BJ (cell line): Measurements from ENCODE around the gene ELL. TPM values are rescaled to one million over a fixed set of nuclear protein-coding genes. Genes with fewer than 3 reads are reported as not detected.

Experiments used
- CTCF ChIA-PET: fragments of 350-600 bp; formaldehyde crosslinking; extraction: SDS; loops from one replicate; lab custom pipeline; 2021; ENCODE audit warnings: antibody characterized with exemption, inconsistent platforms; lab: Yijun Ruan, JAX
- POLR2A ChIA-PET: fragments of 300-600 bp; sonication (Branson Sonifier 250); formaldehyde crosslinking; extraction: SDS; loops from one replicate; lab custom pipeline; 2021; ENCODE audit warnings: antibody characterized with exemption; lab: Charles Lee
- DNase-seq: peaks from one replicate; pipeline ENCODE4 v3.0.0-alpha.2; 2011; ENCODE audit warnings: low read depth
- H3K27me3 ChIP-seq: 2 replicates; pipeline ENCODE4 v1.6.0; 2011; ENCODE audit warnings: low read length; ENCODE audit not compliant: control insufficient read depth, insufficient read depth
- H3K36me3 ChIP-seq: 2 replicates; pipeline ENCODE4 v1.5.1; 2011; ENCODE audit warnings: low read length; ENCODE audit not compliant: control insufficient read depth, insufficient read depth
- H3K4me3 ChIP-seq: 2 replicates; pipeline ENCODE4 v1.5.1; 2011; ENCODE audit warnings: low read depth, mild to moderate bottlenecking, control low read depth, low read length
- polyA plus RNA-seq: library from polyadenylated mRNA; depleted of rRNA; stranded (reverse); fragments of >200 nt; gene quantifications from 2 replicates; pipeline ENCODE4 v1.2.3, GENCODE V29; 2011
- TF ChIP-seq, protein P1 (sequence below): IDR thresholded peaks from 2 replicates; pipeline ENCODE4 v1.5.1; 2011; ENCODE audit warnings: low read depth, mild to moderate bottlenecking, control low read depth, inconsistent platforms, low read length, moderate library complexity; ENCODE audit not compliant: insufficient read depth

ELL gene
- polyA plus RNA-seq, 1 experiment: 10.2 TPM

DNA sequence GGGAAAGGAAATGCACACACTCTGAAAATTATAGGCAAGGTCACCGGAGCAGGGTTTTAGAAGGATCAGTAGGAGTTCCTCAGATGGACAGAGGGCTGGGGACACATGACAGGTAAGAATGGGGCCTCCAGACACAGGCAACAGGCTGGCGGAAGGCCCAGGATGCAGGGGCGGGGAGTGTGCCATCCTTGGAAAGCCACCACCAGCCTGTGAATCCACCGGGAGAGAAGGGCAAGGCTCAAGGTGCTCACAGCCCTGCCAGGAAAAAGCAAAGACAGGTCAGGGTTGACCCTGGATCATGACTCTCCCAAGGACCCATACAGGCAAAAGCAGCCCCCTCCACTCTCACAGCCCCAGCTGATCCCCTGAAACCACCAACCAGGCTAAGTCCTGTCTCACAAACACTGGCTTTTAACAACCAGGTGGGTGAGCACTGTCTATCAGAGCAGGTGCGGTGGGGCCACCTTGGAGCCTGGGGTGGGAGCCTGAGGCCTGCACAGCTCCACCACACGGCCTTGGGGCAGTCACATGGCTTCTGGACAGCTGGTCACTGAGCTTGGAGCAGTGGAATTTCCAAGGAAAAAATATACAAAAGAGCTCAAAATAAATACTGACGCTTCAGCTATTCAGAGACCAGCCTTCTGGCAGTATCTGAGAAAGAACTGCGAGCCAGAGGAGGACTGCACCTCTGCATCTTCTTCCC, 48.7 kb downstream of the ELL start:
- DNase-seq: no peak
- CTCF ChIA-PET: interaction anchor here (1.4 to 6.7 kb wide), 3 partner anchors 11 to 121 kb away, joined by 3 to 39 read pairs (median 5); partner anchors contain the start of gene REX1BD
- Histone ChIP-seq H3K27me3 (no peaks in the 10 kb centered on the region), H3K4me3 (no peak overlapping the region), H3K36me3 (peaks cover 17% of the 10 kb centered on the region)
- TF ChIP-seq, protein P1, sequence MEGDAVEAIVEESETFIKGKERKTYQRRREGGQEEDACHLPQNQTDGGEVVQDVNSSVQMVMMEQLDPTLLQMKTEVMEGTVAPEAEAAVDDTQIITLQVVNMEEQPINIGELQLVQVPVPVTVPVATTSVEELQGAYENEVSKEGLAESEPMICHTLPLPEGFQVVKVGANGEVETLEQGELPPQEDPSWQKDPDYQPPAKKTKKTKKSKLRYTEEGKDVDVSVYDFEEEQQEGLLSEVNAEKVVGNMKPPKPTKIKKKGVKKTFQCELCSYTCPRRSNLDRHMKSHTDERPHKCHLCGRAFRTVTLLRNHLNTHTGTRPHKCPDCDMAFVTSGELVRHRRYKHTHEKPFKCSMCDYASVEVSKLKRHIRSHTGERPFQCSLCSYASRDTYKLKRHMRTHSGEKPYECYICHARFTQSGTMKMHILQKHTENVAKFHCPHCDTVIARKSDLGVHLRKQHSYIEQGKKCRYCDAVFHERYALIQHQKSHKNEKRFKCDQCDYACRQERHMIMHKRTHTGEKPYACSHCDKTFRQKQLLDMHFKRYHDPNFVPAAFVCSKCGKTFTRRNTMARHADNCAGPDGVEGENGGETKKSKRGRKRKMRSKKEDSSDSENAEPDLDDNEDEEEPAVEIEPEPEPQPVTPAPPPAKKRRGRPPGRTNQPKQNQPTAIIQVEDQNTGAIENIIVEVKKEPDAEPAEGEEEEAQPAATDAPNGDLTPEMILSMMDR: no peak
- POLR2A ChIA-PET: no interaction called here

DNA sequence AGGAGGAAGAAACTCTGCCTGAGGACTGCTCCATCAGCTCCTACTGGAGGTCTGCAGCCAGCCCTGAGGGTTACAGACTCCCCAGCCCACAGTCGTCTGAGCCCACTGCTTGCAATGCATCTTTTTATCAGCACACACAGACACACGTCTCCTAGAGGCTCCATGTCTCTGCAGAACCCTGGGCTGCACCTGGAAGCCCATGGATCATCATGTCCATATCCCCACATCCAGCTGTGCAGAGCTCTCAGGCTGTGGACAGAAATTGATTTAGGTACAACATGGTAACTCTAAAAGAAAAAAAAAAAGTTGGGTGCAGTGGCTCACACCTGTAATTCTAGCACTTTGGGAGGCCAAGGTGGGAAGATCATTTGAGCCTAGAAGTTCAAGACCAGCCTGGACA, 51.1 kb downstream of the ELL start:
- Histone ChIP-seq H3K36me3 (peaks cover 21% of the 10 kb centered on the region), H3K27me3 (no peaks in the 10 kb centered on the region), H3K4me3 (no peak overlapping the region)
- TF ChIP-seq, protein P1: no peak
- ChIA-PET POLR2A (no interaction called here), CTCF (interaction anchor here (0.5 to 6.7 kb wide), 7 partner anchors 9 to 101 kb away, joined by 3 to 39 read pairs (median 3); partner anchors contain the start of gene UBA52)
- DNase-seq: no peak

DNA sequence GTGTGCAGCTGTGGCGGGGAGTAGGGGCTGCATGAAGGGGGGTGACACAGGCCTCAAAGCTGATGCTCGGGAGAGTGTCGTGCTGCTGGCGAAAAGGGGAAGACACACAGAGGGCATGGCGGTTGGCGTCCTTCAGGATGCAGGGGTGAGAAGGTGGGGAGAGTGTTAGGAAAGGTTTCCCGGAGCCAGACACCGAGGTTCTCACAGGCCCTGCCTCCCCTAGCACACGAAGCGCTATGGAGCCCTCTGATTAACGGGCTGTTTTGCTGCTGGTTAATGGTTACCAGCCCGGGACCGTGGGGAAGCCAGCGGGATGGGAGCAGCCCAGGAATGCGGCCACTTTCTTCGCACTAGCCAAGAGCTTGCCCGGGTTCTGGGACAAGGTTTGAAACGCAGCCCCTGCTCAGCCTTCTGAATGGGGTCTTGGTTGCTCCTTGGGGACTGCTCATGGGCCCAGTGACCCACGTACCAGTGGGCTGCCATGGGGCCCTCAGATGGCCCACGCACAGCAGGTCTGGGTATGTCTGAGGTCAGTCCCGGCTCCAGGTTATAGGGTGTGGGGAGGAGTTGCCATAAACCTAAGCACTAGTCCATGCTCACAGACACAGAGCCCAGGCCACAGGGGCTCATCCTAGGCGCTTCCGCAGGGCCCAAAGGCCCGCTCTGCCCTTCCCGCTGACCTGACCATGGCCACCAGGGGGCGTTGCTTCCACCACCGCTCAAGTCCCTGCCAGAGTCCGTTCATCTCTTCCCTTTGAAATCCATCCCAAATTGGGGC, 52.6 kb downstream of the ELL start:
- POLR2A ChIA-PET: no interaction called here
- DNase-seq: no peak
- TF ChIP-seq, protein P1: peak; percentile 85
- Histone ChIP-seq H3K4me3 (no peak overlapping the region), H3K36me3 (peaks cover 33% of the 10 kb centered on the region), H3K27me3 (no peaks in the 10 kb centered on the region)
- CTCF ChIA-PET: interaction anchor here (0.6 to 2.7 kb wide), 20 partner anchors 9 to 378 kb away, joined by 3 to 35 read pairs (median 4); partner anchors contain the start of genes ELL, UBA52 and UPF1

DNA sequence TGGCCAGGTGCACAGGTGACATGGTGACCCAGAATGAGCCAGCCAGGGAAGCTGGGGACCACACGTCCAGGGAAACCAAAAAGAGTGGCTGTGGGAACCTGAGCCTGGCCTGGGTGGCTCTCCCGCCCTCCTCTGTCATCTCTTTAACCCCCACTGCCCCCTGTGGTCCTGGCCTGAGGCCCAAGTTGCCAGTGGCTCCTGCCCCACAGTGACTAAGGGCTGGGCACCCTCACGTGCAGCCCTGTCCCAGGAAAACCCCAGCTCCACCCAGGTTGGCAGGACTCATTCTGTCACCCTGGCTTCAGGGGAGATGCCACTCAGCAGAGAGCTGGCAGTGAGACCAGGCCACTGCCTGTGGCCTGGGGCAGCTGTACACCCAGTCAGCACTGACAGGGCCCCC, 53.4 kb downstream of the ELL start:
- ChIA-PET CTCF (interaction anchor here (0.6 to 2.7 kb wide), 11 partner anchors 8 to 379 kb away, joined by 3 to 35 read pairs (median 5); partner anchors contain the start of genes ELL and IQCN), POLR2A (no interaction called here)
- H3K4me3 ChIP-seq: no peak overlapping the region
- no peak for DNase-seq
- TF ChIP-seq, protein P1: no peak
- peaks cover 35% of the 10 kb centered on the region for H3K36me3 ChIP-seq
- no peaks in the 10 kb centered on the region for H3K27me3 ChIP-seq

DNA sequence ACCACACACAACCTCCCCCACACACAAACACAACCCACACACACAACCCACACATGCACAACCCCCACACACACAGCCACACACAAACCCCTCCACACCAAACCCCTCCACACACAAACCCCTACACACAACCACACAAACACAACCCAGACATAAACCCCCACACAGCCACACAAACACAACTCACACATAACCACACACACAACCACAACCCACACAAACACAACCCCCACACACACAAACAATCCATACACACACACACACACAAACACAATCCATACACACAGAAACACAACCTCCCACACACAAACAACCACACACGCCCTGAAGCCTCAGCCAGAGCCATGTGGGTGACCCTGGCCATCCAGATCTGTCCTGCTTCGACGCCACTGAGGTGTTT, 53.9 kb downstream of the ELL start:
- TF ChIP-seq, protein P1: no peak
- POLR2A ChIA-PET: no interaction called here
- DNase-seq: no peak
- H3K36me3 ChIP-seq: peaks cover 34% of the 10 kb centered on the region
- no peaks in the 10 kb centered on the region for H3K27me3 ChIP-seq
- CTCF ChIA-PET: interaction anchor here (2.0 to 2.7 kb wide), 3 partner anchors 12 to 122 kb away, joined by 5 to 35 read pairs (median 12); partner anchors contain the start of gene ELL
- H3K4me3 ChIP-seq: no peak overlapping the region
